ENCODE measurements around the gene CRIM1. TPM values are rescaled to one million over a fixed set of nuclear protein-coding genes. Genes with fewer than 3 reads are reported as not detected.

Gene CRIM1
- polyA plus RNA-seq, 6 donors from 2014 or later = 1.1 to 5.3 (median 2.7) TPM

DNA sequence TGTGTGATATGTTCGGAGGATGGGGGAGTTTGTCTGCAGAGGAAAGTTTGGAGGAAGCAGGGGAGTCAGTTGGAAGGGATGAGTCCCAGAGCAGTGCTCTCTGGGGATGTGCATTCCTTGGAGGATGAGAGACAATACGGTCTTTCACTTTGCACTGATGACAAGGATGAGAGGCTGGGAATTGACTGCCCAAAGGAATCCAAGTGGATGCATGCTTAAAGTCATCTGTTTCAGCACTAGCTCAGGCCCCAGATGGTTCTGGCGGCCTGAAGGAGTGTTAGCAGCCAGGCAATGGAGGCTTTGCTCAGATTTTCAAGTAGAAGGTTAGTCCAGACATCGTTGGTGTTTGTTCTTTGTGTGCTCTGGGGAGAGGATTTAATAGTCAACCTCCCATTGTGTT, 100.2 kb downstream of the CRIM1 start:
- Mint-ChIP-seq H3K4me1 (no peaks in the 10 kb centered on the region), H3K27ac (no peak overlapping the region), H3K36me3 (peaks cover 0 to 6% of the 10 kb centered on the region in 2 donors), H3K4me3 (no peak overlapping the region), H3K27me3 (no peaks in the 10 kb centered on the region), H3K9me3 (no peaks in the 10 kb centered on the region)
- ATAC-seq (ENCODE audit: low read depth in 2 of 2) (no peak), DNase-seq (no peak)

DNA sequence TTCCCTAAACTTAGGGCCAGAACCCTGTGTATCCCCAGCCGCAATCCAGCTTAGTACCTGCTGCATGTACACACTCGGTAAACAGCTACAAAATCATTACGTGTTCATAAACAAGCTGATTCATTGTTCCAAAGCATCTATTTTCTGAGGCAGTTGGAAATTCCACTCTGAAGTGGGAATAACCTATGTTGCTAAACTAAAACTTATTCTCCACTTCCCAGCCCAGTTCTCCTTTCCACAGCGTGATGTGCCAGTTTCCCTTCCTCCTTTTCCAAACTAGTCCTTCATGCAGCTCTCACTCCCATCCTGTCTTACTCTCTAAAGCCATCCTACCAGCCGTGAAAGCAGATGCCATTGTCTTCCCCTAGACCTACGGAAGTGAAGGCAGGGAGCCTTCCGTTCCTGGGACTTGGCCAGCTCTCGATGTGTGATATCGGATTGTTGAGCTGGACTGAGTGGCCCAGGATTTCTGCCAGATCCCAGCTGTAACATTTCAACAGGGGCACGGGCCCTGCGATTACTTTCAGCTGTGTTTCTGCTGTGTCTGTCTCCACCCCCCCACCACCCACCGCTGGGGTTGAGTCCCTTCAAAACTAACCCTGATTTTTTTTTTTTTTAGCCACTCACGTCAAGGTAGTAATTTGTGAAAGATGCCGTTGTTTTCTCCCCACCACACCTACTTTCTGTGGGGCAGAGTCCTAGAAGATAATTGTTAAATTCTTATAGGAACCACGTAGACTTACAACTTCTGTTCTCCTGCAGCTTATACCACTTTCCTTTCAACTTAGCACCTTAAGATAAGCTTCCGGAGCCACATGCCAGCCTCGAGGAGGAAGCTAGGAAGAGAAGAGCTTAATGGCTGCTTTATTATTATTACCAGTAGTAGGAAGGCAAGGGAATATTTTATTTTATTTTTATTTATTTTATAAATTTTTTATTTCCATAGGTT, 100.9 kb downstream of the CRIM1 start:
- ATAC-seq (ENCODE audit: low read depth in 2 of 2) = no peak
- no peak overlapping the region for H3K4me3 Mint-ChIP-seq

DNA sequence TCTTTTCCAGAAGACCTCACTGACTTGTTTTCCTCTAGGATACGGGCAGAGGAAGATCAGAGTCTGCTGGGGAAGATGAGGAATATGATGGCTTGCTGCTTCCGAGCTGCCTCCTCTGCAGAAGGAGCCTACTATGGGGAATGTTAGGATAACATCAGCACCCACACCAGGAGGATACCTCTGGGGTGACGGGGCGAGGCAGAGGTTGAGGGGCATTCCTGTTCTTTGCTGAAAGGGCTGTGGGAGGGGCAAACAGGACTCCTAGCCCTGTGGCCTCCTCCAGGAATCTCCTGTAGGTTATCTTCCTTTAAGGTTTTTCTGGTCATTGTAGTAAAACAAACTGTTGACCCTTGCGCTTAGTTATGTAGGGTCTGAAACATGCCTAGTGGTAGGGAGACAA, 102.5 kb downstream of the CRIM1 start:
- DNase-seq (no peak), ATAC-seq (ENCODE audit: low read depth in 2 of 2) (no peak)
- Mint-ChIP-seq H3K27ac (no peak overlapping the region), H3K4me3 (no peak overlapping the region), H3K27me3 (no peaks in the 10 kb centered on the region), H3K9me3 (no peaks in the 10 kb centered on the region), H3K4me1 (peaks cover 0 to 6% (median 0%) of the 10 kb centered on the region in 3 donors), H3K36me3 (no peaks in the 10 kb centered on the region)

More for the DNA sequence above, 100.9 kb downstream of the CRIM1 start:
- H3K27ac Mint-ChIP-seq = no peak overlapping the region
- H3K9me3 Mint-ChIP-seq = no peaks in the 10 kb centered on the region
- H3K36me3 Mint-ChIP-seq = peaks cover 0 to 6% of the 10 kb centered on the region in 2 donors
- H3K27me3 Mint-ChIP-seq = no peaks in the 10 kb centered on the region
- no peak for DNase-seq
- H3K4me1 Mint-ChIP-seq = peaks cover 0 to 1% (median 0%) of the 10 kb centered on the region in 3 donors

DNA sequence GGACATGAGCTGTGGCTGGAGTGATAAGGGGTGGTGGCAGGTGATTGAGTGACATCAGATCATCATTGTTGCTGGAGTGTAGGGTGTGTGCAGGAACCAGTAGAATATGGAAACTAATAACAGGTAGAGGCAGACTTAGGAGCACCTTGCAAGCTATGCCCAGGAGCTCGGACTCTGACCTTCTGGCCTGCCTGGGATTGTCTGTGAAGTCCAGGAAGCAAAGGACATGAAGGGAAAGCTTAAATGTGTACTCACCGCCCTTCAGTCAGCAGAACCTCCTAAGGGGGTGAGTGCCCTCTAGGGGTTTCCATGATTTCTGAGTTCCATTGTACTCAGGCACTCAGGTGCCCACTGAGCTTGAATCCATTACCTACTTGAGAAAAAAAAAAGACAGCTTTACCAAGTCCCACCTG, 104.2 kb downstream of the CRIM1 start:
- DNase-seq (no peak), ATAC-seq (ENCODE audit: low read depth in 2 of 2) (no peak)
- Mint-ChIP-seq H3K4me3 (no peak overlapping the region), H3K27me3 (no peaks in the 10 kb centered on the region), H3K4me1 (peaks cover 0 to 9% (median 4%) of the 10 kb centered on the region in 3 donors), H3K36me3 (no peaks in the 10 kb centered on the region), H3K27ac (no peak overlapping the region), H3K9me3 (no peaks in the 10 kb centered on the region)

DNA sequence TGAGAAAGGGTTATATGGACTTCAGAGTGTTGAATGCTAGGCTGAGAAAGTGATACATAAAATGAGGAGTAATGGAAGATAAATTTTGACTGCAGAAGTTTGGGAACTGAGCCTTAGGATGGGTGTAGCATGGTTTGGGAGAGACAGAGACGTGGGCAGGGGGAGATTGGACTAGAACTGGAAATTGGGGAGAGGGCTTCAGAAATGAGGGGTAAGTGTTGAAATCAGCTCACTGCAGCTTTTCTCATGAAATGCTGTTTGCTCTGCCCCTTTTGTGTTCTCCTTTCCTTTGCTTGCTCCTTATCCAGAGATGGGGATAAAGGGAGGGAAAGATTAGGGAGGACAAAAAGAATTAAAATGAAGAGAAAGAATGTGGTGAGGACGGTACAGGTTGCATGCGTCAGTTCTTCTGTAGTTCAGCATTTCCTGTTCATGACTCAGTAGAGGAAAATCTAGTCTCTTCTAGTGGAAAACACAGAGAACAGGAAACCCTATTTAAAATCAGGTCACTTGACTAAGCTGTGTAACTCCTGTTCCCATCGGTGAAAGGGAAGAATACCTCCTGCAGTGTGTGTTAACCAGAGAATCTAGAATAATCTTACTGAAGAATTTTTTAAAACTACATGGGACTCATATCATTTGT, 105.6 kb downstream of the CRIM1 start:
- DNase-seq = no peak
- H3K27me3 Mint-ChIP-seq = no peaks in the 10 kb centered on the region
- H3K4me1 Mint-ChIP-seq = peaks cover 0 to 9% (median 4%) of the 10 kb centered on the region in 3 donors
- no peaks in the 10 kb centered on the region for H3K36me3 Mint-ChIP-seq
- H3K27ac Mint-ChIP-seq = peak overlapping the region in 2 of 6 donors; percentile 21 to 29
- no peaks in the 10 kb centered on the region for H3K9me3 Mint-ChIP-seq
- ATAC-seq (ENCODE audit: low read depth in 2 of 2) = no peak
- peak overlapping the region in 1 of 8 donors; percentile 1 for H3K4me3 Mint-ChIP-seq

DNA sequence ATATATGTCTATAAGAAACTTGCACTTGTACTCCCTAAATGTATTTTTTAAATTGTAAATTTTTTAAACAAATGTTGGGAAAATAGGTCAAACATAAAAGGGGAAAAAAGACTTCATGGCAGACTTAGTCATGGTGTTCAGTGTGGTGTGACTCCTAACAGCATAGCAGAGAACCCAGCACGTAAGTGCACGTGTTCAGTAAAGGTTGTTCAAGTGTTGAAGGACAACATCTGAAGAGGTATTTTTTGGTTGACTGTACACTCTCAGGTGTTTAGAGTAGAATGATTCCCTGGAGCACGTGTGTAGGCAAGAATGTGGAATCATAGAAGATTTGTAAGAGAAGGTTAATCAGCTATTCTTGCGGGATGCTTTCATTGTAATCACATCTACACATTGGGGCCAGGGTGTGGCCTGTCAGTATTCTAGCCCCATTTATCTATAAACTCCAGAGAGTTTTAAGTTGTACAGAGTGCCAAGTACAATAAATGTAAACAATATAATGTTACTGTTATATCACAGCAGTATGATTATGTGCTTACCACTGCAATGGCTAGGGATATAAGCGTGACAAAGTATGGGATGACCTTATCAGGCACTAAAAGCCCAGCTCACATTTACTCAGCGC, 106.8 kb downstream of the CRIM1 start:
- Mint-ChIP-seq H3K4me3 (peak overlapping the region in 1 of 8 donors; percentile 21), H3K27ac (no peak overlapping the region), H3K4me1 (peaks cover 0 to 9% (median 6%) of the 10 kb centered on the region in 3 donors), H3K9me3 (no peaks in the 10 kb centered on the region), H3K36me3 (peaks cover 0 to 7% of the 10 kb centered on the region in 2 donors), H3K27me3 (no peaks in the 10 kb centered on the region)
- ATAC-seq (ENCODE audit: low read depth in 2 of 2) (no peak), DNase-seq (no peak)

DNA sequence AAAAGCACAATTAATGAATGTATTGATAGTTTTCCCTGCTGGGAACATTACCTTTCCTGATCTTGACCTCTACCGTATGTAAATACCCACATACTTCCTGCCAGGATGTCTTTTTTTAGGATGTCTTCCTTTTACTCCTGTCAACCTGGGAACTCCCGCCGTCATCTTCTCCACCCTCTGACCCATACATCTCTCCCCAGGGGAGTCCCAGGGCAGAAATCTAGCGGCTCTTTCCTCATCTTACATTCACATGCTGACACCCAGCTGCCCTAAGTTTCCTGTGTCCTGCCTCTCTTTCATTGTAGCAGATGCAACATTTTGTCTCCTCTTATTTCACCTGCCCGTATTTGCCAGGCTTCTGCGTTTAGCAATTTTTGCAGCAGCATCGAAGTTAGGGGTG, 107.8 kb downstream of the CRIM1 start:
- no peaks in the 10 kb centered on the region for H3K9me3 Mint-ChIP-seq
- peak overlapping the region in 2 of 6 donors; percentile 3 to 8 for H3K27ac Mint-ChIP-seq
- H3K27me3 Mint-ChIP-seq = no peaks in the 10 kb centered on the region
- ATAC-seq (ENCODE audit: low read depth in 2 of 2) = no peak
- H3K36me3 Mint-ChIP-seq = peaks cover 0 to 7% of the 10 kb centered on the region in 2 donors
- DNase-seq = no peak
- H3K4me1 Mint-ChIP-seq = peaks cover 0 to 9% (median 6%) of the 10 kb centered on the region in 3 donors
- no peak overlapping the region for H3K4me3 Mint-ChIP-seq

DNA sequence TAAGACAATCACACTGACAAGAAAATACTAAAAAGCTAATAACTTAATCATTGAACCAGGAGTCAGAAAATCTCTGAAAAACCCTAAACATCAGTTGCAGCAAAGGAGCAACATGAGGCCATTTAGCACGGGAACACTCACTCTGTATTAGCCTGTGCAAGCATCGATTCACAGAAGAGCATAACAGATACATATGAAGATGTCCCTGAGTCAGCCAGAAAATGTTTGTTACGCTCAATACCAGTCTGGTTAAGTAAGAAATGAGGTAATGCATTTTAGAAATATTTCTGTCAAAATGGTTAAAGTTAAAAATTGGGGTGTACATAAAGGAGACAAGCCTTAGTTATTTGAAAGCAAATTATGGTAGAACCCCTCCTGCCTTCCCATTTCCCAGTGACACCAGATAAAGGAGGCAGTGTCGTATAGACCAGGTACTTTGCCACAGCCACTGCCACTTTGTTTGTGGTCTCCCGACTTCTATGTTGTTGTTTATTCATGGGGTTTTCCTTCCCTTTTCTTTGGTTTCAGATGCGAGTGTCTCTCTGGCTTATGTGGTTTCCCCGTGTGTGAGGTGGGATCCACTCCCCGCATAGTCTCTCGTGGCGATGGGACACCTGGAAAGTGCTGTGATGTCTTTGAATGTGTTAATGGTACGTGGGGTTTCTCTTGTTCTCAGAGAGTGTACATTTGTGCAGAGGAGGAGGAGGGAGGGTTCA, 108.6 kb downstream of the CRIM1 start:
- Mint-ChIP-seq H3K4me1 (peaks cover 0 to 9% (median 9%) of the 10 kb centered on the region in 3 donors), H3K36me3 (peaks cover 0 to 7% of the 10 kb centered on the region in 2 donors), H3K9me3 (no peaks in the 10 kb centered on the region), H3K27ac (peak overlapping the region in 2 of 6 donors; percentile 5 to 10), H3K4me3 (no peak overlapping the region), H3K27me3 (no peaks in the 10 kb centered on the region)
- ATAC-seq (ENCODE audit: low read depth in 2 of 2) = no peak
- DNase-seq = no peak

DNA sequence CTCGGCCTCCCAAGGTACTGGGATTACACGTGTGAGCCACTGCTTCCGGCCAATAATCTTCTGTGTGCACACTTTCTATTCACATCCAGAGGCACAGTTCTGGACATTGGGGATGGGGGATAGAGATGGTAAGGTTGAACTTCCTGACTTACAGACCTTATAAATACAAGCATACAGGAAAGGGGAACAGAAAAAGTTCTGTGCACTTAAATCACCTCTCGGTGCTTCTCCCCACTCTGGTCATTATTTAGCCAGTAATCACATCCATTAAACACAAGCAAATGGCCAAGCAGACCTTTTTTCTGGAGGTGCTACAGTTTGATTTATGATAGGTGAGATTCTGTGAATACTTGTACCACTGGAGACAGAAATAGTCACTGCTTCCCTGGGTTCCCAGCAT, 110.6 kb downstream of the CRIM1 start:
- ATAC-seq (ENCODE audit: low read depth in 2 of 2) = no peak
- H3K36me3 Mint-ChIP-seq = peaks cover 5 to 14% of the 10 kb centered on the region in 2 donors
- H3K4me1 Mint-ChIP-seq = peaks cover 8 to 16% (median 14%) of the 10 kb centered on the region in 3 donors
- DNase-seq = no peak
- no peak overlapping the region for H3K4me3 Mint-ChIP-seq
- no peak overlapping the region for H3K27ac Mint-ChIP-seq
- no peaks in the 10 kb centered on the region for H3K9me3 Mint-ChIP-seq
- no peaks in the 10 kb centered on the region for H3K27me3 Mint-ChIP-seq

DNA sequence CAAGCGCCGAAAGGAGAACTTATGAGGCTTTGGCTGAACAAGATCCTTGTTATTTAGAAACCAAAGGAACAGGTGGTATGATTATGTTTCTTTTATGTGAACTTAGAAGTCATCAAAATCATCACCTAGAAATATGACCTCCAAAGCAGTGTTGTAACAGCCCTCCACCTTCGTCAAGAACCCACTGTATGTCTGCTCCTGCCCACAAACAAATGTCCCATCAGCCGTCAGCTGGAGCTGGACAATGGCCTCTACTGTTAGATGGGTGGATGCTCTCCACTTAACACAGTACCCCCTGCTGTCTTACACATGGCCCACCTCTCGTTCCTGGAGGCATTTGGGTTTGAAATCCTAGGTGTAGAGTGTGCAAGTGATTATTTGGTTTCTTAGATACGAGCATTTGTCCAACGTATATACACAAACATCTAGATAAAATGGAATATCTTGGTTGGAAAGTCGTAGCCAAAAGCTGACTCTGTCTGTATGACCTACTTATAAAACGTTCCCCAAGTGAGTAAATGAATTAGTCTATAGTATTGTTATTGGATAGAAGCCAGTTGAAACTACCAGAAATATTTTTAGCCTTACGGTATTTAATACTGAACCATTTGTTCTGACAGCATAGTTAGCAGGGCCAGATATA, 113.0 kb downstream of the CRIM1 start:
- H3K4me1 Mint-ChIP-seq = peaks cover 8 to 16% (median 10%) of the 10 kb centered on the region in 3 donors
- H3K9me3 Mint-ChIP-seq = peaks cover 0 to 8% (median 0%) of the 10 kb centered on the region in 7 donors
- DNase-seq (no peak), ATAC-seq (ENCODE audit: low read depth in 2 of 2) (no peak)
- peaks cover 15 to 16% of the 10 kb centered on the region in 2 donors for H3K36me3 Mint-ChIP-seq
- no peak overlapping the region for H3K4me3 Mint-ChIP-seq
- H3K27ac Mint-ChIP-seq = no peak overlapping the region
- H3K27me3 Mint-ChIP-seq = no peaks in the 10 kb centered on the region

DNA sequence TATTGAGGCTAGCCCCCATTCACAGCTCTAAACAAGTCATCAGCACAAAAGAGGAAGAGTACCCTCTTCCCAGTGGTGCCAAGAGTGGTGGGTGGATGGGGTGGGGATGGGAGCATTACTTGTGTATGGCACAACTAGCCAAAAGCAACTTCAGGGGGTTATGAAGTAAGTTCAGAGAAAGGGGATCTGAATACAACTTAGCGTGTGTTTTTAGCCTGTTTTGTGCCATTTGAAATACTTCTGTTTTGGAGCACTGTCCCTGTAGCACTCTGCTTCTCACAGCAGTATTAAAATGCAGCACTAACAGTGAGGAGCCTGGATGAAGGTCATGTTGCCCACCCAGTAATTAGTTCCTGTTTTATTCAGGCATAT, 113.5 kb downstream of the CRIM1 start:
- ATAC-seq (ENCODE audit: low read depth in 2 of 2) = no peak

DNA sequence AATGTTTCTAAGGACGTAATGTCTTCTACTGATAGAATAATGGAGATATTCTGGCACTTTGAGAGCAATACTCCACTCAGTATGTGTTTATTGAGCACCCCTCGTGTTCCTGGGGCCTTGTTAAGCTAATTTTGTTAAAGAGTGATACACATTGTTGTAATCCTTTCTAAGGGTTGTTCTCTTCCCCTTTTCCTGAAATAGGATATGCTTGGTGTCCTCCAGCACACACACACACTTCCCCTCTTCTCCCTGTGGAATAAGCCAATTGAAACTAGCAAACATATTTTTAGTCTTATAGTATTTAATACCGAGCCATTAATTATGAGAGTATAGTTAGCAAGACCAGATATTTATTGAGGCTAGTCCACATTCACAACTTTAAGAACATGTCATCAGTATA, 114.1 kb downstream of the CRIM1 start:
- Mint-ChIP-seq H3K27ac (peak overlapping the region in 1 of 6 donors; percentile 5), H3K9me3 (peaks cover 4 to 19% (median 9%) of the 10 kb centered on the region in 7 donors), H3K27me3 (no peaks in the 10 kb centered on the region), H3K4me3 (no peak overlapping the region), H3K4me1 (peaks cover 7 to 13% (median 8%) of the 10 kb centered on the region in 3 donors), H3K36me3 (peaks cover 15 to 21% of the 10 kb centered on the region in 2 donors)
- DNase-seq = no peak
- no peak for ATAC-seq (ENCODE audit: low read depth in 2 of 2)

More for the DNA sequence above, 113.5 kb downstream of the CRIM1 start:
- peaks cover 8 to 16% (median 10%) of the 10 kb centered on the region in 3 donors for H3K4me1 Mint-ChIP-seq
- no peak for DNase-seq
- peaks cover 15 to 19% of the 10 kb centered on the region in 2 donors for H3K36me3 Mint-ChIP-seq
- no peaks in the 10 kb centered on the region for H3K27me3 Mint-ChIP-seq
- no peak overlapping the region for H3K27ac Mint-ChIP-seq
- no peak overlapping the region for H3K4me3 Mint-ChIP-seq
- H3K9me3 Mint-ChIP-seq = peaks cover 3 to 13% (median 4%) of the 10 kb centered on the region in 7 donors

Measured in naive B cell (primary cell).